Measurements from ENCODE around the gene TMEM267. TPM values are rescaled to one million over a fixed set of nuclear protein-coding genes. Genes with fewer than 3 reads are reported as not detected.
A peak's percentile ranks its signal among the peaks of the same experiment; 100 is the strongest.

Gene TMEM267
- total and polyA plus RNA-seq, 3 experiments from 2014 or later, result 18.4 to 21.2 (median 19.6) TPM

- DNase-seq, result peak; percentile 26 to 74 (median 58)
- Histone ChIP-seq H3K36me3 (ENCODE audit: insufficient read depth, low read length) (no peaks in the 10 kb centered on the region), H3K4me3 (ENCODE audit: low read length) (peak overlapping the region; percentile 82), H3K27ac (ENCODE audit: low read depth, low read length) (peak overlapping the region; percentile 48), H3K27me3 (ENCODE audit: insufficient read depth, low read length, poor library complexity, severe bottlenecking) (no peaks in the 10 kb centered on the region), H3K9me3 (ENCODE audit: low read length) (no peaks in the 10 kb centered on the region), H3K4me1 (ENCODE audit: insufficient read depth, low read length) (peaks cover 13% of the 10 kb centered on the region)
- Mint-ChIP-seq H3K4me3 (peak overlapping the region; percentile 90 to 99 (median 96)), H3K36me3 (peaks cover 0 to 10% (median 4%) of the 10 kb centered on the region in 3 donors), H3K4me1 (peaks cover 26 to 48% (median 43%) of the 10 kb centered on the region in 3 donors), H3K27ac (peak overlapping the region; percentile 57 to 98 (median 93)), H3K9me3 (peaks cover 0 to 2% (median 0%) of the 10 kb centered on the region in 5 donors), H3K27me3 (peaks cover 4 to 7% of the 10 kb centered on the region in 2 donors)
- ChIA-PET POLR2A (interaction anchor here (0.8 to 1.8 kb wide), 4 partner anchors 84 to 388 kb away, joined by 3 to 21 read pairs (median 8); partner anchors contain the start of genes HMGCS1, NNT and TMEM267), CTCF (interaction anchor here (0.5 to 1.8 kb wide), 5 partner anchors 8 to 448 kb away, joined by 3 to 8 read pairs (median 4); partner anchors contain the start of gene TMEM267)
Observed at GRCh38 chr5:43396762-43397304, 86.8 kb downstream of the TMEM267 start.

Other genes with a start within 250 kb of the TMEM267 start
- gene HMGCS1, start 170.5 kb downstream of the TMEM267 start, total RNA-seq, result 10 to 100 TPM; 70.3 to 75.1 TPM
- gene HMGCS1, start 170.5 kb downstream of the TMEM267 start, polyA plus RNA-seq, result 9.4 TPM
- 1 to 10 TPM; 8.4 to 8.6 TPM for gene CCL28, start 71.5 kb downstream of the TMEM267 start, total RNA-seq
- gene CCL28, start 71.5 kb downstream of the TMEM267 start, polyA plus RNA-seq, result 7.5 TPM
- 1 to 10 TPM; 7.4 to 9.0 TPM for gene C5orf34, start 31.3 kb upstream of the TMEM267 start, total RNA-seq
- gene C5orf34, start 31.3 kb upstream of the TMEM267 start, polyA plus RNA-seq, result 0.91 TPM
- gene PAIP1, start 73.2 kb upstream of the TMEM267 start, total RNA-seq, result 10 to 100 TPM; 57.2 to 59.3 TPM
- gene PAIP1, start 73.2 kb upstream of the TMEM267 start, polyA plus RNA-seq, result 40.4 TPM
- 10 to 100 TPM; 79.7 to 87.3 TPM for gene NNT, start 119.3 kb upstream of the TMEM267 start, total RNA-seq
- gene NNT, start 119.3 kb upstream of the TMEM267 start, polyA plus RNA-seq, result 43.5 TPM